Activated gamma-delta T cell (primary cell): ENCODE measurements around the gene SH3PXD2A.

Source experiments
- DNase-seq: peaks from one replicate; lab custom pipeline; 2025; lab: John Stamatoyannopoulos, UW

The SH3PXD2A gene

DNA sequence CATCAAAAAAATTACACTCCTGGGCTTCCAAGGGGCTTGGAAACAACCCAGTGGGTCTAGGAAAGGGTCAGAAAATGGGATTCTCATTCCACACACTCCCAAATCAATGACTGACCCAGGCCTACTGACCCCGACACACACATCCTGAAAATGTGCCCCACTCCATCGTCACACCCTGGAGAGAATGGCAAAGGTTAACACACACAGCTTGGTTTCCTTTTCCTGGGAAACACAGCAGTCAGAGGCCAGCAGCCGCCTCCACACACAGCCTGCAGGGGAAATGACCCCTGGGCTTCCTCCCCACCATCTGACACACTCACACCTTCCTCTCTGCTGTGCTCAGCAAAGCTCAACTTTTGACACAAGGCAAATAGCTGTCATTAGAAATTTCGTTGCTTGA, 42.9 kb downstream of the SH3PXD2A start:
- DNase-seq = no peak

DNA sequence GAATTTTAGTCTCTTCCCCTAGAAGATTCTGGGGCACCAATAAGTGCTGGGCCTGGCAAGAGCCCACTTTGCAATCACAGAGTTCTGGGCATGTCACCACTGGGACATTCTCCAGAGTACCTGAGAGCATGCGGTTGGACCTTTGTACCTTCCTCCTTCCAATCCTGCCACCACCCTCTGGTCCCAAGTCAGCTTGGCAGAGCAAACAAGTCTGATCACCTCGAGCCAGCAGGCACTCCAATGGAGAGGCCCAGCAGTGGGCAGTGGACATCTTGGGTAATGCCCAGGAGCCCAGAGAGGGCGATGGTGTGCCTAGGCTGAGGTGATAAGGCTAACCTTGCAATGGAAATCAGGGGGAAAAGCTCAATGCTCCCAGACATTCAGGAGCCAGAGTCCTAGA, 43.4 kb downstream of the SH3PXD2A start:
- no peak for DNase-seq

DNA sequence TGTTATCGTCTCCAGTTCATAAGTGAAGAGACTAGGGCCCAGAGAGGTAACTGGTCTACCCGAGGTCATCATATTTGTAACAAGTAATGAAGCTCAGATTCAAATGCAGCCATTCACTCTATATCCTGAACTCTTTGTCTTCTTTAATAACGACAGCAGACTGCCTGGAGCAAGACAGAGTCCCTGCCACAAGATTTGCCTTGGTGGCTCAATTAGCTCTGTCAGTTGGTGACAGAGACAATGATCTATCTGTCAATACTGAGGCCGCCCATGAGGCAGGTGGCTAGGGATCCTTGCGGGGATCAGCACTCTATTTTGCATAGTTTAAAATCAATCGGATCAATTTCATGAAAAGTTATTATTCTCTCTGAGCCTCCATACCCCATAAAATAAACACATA, 43.9 kb downstream of the SH3PXD2A start:
- no peak for DNase-seq

DNA sequence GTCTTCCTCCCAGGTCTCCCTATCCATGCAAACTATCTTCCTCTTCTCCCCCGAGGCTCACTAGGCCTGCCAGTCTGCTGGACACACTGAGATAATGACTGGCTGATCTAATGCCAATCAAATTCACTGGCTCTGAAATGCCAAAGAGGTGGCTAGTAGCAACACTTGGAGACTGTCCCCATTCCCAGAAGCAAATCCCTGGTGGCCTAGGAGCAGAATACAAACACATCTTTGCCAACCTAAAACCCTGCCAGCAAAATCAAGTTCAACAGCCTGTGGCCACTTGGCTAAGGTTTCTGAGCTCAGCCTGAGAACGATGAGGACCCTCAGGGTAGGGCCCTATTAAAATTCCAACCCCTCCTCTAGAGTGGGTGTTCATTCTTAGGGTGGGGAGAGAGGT, 46.6 kb downstream of the SH3PXD2A start:
- DNase-seq = no peak

DNA sequence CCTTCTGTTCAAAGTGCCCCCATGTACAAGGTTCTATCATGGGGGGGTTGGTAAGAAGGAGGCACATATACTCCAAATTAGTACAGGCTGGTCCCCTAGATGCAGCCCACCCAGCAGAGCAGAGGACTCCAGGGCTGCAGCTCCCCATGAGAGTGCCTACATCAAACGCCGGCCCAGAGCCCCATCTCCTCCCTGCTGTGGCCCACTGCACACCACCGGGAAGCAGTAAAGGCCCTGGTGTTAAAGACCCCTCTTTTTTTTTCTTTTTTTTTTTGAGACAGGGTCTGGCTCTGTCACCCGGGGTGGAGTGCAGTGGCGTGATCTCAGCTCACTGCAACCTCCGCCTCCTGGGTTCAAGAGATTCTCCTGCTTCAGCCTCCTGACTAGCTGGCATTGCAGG, 47.4 kb downstream of the SH3PXD2A start:
- no peak for DNase-seq

DNA sequence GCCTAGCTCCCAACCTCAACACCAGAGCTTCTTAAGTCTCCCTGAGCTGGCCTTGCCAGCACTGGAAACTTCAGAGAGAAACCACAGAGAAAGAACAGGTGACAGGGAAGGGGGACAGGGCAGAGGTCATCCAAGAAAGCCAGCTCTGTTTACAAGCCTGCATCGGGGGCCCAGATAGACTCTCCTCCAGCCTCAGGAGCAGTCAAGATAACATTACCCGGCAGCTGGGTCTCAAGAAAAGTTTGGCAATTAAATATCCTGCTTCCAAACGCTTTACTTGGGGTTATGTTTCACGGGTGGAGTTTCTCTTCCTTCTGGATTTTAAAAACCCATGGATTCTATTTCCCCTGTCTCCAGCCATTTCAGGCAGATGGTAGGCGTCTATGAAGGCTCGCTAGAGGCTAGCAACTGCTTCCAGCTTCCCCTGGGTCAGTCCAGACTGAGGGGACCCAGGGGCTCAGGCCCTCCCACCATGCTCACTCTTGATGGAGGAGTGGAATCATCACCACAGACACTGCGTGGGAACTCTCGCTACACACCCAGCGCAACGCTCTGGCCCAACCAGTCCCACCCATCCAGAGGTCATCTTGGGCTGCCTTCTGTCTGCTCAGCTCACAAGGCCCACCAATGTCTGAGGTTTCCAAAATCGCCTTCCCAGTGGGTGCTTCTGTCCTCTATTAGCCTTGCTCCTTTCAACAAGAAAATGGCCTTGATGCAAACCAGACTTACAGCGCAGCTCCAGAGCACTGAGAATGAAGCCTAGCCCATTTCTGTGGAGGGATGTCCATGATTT, 48.8 kb downstream of the SH3PXD2A start:
- DNase-seq = no peak

DNA sequence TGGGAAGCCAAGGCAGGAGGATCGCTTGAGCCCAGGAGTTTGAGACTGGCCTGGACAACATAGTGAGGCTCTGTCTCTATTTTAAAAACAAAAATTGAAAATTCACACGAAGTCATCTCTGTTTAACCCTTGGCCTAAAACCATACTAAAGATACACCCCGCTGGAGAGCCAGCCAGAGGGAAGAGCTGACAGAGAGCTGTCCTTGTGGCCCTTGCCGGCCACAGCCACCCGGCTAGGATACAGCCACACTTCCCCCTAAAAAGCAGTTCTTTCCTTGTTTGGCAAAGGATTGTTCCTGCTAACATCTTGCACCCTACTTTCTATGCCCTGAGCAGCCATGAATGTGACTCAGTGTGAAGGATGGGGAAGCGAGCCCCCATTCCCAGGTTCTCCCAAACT, 49.6 kb downstream of the SH3PXD2A start:
- DNase-seq = no peak

DNA sequence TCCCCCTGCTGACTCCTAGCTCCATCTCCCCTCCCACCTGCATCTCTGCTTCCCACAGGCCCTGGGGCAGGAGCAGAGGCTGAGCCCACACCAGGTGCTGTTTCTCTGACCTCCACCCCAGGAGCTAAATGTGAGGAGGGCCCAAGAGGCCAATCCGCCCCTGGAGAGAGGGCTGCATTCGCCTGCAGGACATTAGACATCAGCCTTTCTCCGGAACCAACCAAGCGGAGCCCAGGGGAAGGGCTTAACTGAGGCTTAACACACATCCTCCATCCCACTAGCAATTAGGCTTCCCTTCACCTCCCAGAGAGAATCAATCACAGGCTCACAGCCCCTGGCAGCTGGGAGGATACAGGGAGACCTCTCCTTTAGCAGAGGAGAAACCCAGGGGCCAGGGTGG, 50.5 kb downstream of the SH3PXD2A start:
- no peak for DNase-seq

DNA sequence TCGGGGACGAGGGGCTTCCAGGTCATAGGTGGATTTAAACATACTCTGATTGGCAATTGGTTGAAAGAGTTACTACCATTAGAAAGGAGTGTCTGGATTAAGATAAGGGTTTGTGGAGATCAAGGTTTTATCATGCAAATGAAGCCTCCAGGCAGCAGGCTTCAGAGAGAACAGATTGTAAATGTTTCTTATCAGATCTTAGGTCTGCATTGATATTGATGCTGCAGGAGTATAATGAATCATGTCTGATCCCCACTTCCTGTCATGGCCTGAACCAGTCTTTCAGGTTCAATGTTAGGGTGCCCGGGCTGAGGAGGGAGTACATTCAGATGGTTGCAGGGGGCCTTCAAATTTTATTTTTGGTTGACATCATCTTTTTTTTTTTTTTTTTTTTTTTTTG, 51.4 kb downstream of the SH3PXD2A start:
- DNase-seq = no peak

DNA sequence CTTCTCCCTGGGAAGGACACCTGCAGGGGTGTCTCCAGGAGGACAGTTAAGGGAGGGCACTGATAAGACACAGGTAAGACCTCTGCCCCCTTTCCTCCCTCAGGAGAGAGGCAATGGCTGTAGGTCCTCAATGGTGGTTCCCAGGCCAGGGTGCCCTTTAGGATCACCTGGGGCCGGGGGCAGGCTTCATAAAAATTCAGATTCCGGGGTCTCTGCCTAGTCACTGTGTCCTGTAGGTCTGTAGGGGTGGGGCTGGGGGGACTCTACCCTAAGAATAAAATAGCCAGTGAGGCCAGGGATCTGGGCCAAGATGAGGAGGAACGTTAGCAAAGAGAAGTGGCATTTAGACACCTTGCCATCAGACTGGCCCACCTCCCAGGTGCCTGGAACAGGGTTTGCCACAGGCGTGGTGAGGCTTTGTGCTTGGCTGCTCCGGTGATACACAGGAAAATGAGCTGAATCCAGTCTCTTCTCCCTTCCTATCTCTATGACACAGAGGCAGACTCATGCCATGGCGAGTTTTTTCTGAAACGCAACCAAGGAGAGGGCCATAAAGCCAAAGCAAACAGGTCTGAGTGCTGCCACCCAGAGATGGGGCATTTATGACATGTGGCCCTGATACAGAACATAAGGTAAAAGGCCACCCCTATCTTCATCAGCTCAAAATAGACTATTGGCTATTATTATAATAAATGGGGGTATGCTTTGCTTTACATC, 52.6 kb downstream of the SH3PXD2A start:
- no peak for DNase-seq

DNA sequence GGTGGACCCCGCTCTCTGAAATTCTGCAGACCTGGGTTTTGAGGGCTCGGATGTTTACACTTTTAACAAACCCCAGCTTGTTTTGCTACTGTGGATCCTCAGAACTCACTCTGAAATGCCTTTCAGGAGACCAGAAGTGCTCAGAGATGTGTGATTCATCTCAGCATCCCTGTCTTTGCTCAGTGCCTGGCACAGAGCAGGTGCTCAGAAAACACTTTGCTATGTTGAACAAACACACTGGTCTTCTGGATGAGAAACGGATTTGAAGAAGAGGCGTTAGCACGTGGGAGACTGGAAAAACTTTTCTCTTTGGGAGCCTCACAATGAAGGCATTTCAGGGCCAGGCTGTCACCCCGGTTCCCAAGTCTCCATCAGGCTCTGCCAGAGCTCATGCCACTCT, 53.3 kb downstream of the SH3PXD2A start:
- DNase-seq = no peak

DNA sequence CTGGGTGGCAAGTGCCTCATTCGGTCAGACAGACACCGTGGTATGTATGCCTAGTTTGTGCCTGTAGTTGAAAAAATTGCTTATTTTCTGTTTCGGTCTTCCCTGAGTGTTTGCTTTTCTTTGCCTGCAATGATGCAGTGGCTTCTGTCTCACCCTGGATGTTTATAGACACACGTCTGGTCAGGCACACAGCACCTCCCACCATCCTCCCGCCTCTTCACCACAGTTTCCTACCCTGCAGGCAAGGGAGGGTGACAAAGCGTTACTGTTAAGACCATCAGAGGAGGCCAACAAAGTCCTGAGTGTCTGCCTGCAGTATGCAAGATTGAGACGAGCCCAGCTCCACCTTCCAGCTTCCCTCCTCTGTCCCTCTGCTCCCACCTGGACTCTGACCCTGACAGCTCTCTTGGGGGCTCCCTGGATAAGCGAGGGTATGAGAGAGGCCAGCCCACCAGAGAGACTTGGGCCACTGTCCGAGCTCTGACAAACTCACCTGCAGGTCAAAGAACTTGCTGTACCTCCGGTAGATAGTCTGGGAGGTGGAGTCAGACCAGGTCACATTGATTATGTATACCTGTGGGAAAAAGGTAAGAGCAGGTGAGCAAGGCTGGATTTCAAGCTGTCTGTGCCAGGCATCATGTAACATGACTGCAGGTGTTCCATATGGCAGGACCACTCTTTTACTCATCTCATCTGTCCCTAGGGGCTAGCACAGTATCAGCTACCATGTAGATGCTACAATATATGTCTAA, 54.4 kb downstream of the SH3PXD2A start:
- no peak for DNase-seq

DNA sequence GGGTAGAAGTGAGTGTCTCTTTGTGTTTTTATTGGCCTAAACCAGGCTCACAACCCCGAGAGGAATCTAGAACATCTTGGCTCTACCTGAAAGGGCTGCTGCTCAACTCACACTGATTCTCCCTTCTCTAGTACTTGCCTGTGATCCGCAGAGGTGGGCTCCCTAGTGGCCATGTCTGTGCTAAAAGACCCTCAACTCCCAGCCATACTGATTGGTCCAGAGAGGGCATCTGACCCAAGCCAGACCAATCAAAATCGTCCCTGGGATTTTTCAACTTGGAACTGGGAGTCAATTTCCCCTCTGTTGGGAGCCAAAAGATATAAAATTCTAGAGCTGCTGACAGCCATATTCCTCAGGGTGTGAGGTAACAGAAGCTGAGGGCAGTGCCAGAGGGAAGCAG, 55.3 kb downstream of the SH3PXD2A start:
- no peak for DNase-seq

DNA sequence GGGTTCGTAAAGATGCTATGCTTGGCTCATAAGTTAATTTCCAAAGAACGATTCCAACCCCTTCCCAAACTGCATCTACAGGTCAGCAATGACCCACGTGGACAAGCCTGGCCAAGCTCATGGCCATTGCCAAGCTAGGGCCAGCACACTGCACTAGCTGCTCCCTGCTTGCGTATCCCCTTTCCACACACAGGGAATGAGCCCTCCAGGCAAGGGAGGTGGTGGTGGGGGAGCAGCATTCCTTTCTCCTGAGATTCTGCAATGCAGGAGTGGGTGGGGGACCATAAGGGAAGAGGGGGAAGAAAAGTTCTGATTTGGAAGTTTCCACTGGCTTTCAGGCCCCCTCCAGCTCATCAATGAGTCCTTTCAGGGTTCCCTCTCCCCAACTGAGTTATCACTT, 56.0 kb downstream of the SH3PXD2A start:
- DNase-seq = no peak

DNA sequence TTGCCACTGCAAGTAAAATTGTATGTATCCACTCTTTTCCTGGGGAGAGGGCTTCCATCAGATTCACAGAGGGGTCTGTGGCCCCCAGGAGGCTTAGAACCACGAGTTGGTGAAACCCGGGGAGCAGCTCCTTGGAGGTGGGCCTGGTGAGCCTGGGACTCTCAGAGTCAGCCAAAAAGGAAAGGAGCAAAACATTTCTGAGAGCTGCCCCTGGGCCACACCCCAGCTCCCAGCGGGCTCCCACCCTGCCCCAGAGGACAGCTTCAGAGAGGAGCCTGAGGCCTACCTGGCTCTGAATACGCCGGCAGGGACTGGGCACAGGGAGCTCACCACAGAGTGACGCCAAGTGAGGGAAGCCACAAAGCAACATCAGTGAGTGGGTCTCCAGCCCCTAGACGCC, 56.9 kb downstream of the SH3PXD2A start:
- no peak for DNase-seq

DNA sequence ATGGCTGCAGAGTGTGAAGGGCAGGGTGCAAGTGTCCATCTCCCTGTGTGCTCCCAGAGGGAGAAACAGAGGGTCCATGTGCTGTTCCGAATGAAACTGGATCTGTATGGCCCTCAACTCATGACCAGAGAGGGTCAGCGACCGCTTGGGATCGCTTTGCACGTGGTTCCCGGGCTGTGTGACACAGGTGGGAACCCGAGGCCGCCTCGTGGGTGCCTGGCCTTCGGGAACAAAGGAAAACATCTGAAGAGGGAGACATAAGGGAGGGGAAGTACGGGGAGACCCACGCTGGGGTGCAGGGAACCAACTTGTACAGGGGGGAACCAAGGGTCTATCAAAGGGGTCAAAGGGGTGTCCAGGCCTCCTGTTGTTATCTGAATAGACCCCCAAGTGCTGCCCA, 57.5 kb downstream of the SH3PXD2A start:
- no peak for DNase-seq

DNA sequence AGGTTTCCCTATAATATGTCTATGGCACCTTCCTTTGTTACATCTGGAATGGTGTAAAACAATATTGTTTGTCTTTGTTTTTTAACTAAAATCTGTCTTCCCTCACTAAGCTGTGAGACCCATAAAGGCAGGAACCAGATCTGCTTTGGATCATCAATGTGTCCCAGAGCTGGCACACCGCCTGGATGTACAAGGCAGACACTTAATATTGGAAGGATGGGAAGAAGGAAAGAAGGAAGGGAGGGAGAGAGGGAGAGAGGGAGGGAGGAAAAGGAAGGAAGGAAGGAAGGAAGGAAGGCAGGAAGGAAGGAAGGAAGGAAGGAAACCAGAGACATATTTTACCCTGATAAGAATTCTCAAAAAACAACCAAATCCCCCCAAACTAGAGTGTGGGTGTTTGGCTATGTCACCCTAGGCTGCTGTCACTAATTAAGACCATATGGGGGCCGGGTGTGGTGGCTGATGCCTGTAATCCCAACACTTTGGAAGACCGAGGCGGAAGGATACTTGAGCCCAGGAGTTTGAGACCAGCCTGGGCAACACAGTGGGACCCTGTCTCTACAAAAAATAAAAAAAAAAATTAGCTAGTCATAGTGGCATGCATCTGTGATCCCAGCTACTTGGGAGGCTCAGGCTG, 59.6 kb downstream of the SH3PXD2A start:
- DNase-seq = no peak

DNA sequence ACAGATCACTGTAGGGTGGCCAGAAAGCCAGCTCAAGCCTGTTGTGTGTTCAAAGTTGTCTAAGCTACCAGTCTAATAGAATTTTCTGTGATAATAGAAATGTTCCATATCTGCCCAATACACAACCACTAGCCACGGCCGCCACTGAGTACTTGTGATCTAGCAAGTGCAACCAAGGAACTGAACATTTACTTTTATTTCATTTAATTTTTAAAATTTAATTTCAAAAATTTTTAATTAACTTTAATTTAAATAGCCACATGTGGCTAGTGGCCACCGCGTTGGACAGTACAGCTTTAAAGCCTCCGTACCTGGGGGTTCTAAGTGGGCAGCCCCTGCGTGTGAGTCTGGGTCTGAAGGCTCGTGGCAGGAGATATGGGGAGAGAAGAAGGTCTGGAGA, 60.4 kb downstream of the SH3PXD2A start:
- DNase-seq = no peak

DNA sequence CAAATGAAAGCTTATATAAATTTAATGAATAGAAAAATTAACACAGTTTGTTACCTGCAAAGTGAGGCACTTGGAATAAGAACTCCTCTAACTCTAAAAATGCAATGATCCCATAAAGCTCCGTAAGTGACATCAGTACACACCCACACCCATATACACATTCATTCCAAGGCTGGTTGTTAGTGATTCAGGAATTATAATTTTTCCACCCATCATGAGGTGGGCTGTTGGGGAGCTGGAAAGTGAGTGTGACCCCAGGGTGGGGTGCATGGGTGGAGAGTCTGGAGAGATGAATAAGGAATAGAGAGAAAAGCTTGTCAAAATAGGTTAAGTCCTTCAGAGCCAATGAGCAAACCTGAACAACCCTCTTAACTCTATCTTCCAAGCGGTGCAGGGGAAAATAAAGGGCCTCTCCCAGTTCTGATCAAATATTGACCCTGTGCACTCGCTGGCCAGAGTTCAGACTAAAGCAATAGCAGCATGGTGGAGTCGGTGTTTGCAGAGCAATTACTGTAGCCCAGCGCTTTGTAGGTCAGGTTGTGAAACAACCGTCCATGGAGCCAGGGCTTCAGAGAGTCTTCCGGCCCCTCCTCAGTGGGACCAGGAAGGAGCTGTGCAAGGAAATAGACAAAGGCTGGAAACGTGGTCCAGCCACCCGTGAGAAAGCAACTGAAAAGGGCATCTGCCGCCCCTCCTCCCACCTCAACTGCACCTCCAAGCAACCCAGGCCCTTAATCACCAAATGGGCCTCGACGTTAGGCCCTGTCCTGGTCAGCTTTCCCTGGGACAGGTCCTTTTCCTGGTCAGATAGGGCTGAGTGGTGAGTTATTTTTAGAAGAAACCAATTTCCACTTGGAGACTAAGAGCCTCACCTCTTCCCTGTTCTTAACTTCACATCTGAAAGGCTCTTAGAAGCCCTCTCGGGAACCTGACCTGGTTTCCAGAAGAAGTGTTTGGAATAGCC, 61.2 kb downstream of the SH3PXD2A start:
- DNase-seq = no peak

DNA sequence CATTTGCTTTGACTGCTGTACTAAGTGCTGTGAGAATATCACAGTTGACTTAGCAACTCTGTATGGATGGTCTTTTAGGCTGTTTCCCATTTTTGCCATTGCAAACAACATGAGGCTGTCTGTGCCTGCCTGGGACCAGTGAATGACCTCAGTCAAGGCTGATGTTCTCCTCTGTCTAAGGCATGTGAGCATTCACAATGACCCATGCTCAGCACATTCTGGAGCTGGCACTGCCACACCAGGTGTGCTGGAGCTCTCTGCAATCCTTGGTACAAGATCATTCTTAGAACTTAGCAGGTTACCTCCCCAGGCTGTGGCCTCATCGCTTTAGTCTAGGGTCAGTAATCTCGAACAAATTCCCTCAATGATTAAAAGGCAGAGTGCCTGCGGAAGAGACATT, 61.9 kb downstream of the SH3PXD2A start:
- DNase-seq = no peak

DNA sequence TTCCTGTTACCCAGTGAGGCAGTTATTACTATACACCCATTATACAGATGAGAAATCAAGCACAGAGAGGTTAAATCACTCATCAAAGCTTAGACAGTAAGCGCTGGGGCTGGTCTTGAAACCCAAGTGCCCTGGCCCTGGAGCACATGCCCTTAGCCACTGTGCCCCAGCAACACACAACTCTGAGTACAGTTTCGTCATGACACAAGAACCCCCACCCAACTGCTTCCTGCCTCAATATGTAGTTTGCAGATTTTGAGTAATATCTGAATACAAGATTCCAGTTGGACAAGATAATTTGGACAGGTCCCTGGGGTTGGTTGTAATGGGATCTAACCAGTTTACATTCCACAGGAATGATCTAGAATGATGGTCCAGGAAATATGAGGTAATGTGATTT, 62.8 kb downstream of the SH3PXD2A start:
- DNase-seq = no peak
